H9 (cell line): ENCODE results near the gene OSBPL10. TPM values are rescaled to one million over a fixed set of nuclear protein-coding genes. Genes with fewer than 3 reads are reported as not detected.

ENCODE experiments used
- DNase-seq: peaks from one replicate; pipeline ENCODE4 v3.0.0-alpha.2; 2017
- H2AFZ ChIP-seq: one replicate; pipeline ENCODE4 v1.6.1; 2013; ENCODE audit warnings: mild to moderate bottlenecking, low read length, control low read depth, moderate library complexity
- H2AK5ac ChIP-seq: 2 replicates; pipeline ENCODE4 v1.6.1; 2013; ENCODE audit warnings: low read length, control low read depth, mixed read lengths; ENCODE audit not compliant: insufficient read length
- H2BK120ac ChIP-seq: one replicate; pipeline ENCODE4 v1.6.1; 2013; ENCODE audit warnings: low read depth, mild to moderate bottlenecking, low read length, control low read depth, inconsistent platforms; ENCODE audit not compliant: poor library complexity, severe bottlenecking
- H2BK12ac ChIP-seq: 2 replicates; pipeline ENCODE4 v1.6.1; 2013; ENCODE audit warnings: low read length, control low read depth, mixed read lengths, low read depth; ENCODE audit not compliant: insufficient read length
- H2BK15ac ChIP-seq: 2 replicates; pipeline ENCODE4 v1.6.1; 2013; ENCODE audit warnings: low read depth, low read length, control low read depth
- H2BK20ac ChIP-seq: one replicate; pipeline ENCODE4 v1.6.1; 2013; ENCODE audit warnings: low read depth, mild to moderate bottlenecking, low read length, control low read depth, inconsistent platforms; ENCODE audit not compliant: poor library complexity, severe bottlenecking
- H2BK5ac ChIP-seq: 2 replicates; pipeline ENCODE4 v1.6.1; 2013; ENCODE audit warnings: low read length, control low read depth, mixed read lengths; ENCODE audit not compliant: insufficient read length
- H3K14ac ChIP-seq: 2 replicates; pipeline ENCODE4 v1.6.1; 2013; ENCODE audit warnings: low read length, control low read depth; ENCODE audit not compliant: insufficient read depth
- H3K18ac ChIP-seq: 2 replicates; pipeline ENCODE4 v1.6.1; 2013; ENCODE audit warnings: low read depth, mild to moderate bottlenecking, mixed read lengths, low read length, control low read depth; ENCODE audit not compliant: insufficient read length
- H3K23ac ChIP-seq: 2 replicates; pipeline ENCODE4 v1.6.1; 2013; ENCODE audit warnings: low read length, control low read depth, mixed read lengths, low read depth; ENCODE audit not compliant: insufficient read length
- H3K23me2 ChIP-seq: 2 replicates; pipeline ENCODE4 v1.6.1; 2013; ENCODE audit warnings: low read depth, mild to moderate bottlenecking, mixed read lengths, low read length, control low read depth; ENCODE audit not compliant: insufficient read length, poor library complexity, severe bottlenecking
- H3K27ac ChIP-seq: 2 replicates; pipeline ENCODE4 v1.5.1; 2013; ENCODE audit warnings: low read length, control low read depth, mixed read lengths, low read depth; ENCODE audit not compliant: insufficient read length
- H3K27me3 ChIP-seq: 2 replicates; pipeline ENCODE4 v1.6.1; 2013; ENCODE audit warnings: low read length, control low read depth, inconsistent platforms; ENCODE audit not compliant: insufficient read depth
- H3K4ac ChIP-seq: 2 replicates; pipeline ENCODE4 v1.6.1; 2013; ENCODE audit warnings: low read depth, mild to moderate bottlenecking, control low read depth, inconsistent platforms, low read length, moderate library complexity
- H3K4me1 ChIP-seq: 2 replicates; pipeline ENCODE4 v1.6.1; 2013; ENCODE audit warnings: low read length, control low read depth, inconsistent platforms; ENCODE audit not compliant: insufficient read depth
- H3K4me2 ChIP-seq: 2 replicates; pipeline ENCODE4 v1.6.1; 2013; ENCODE audit warnings: low read length, control low read depth, mixed read lengths; ENCODE audit not compliant: insufficient read length, insufficient read depth
- H3K56ac ChIP-seq: 2 replicates; pipeline ENCODE4 v1.6.1; 2013; ENCODE audit warnings: low read depth, mild to moderate bottlenecking, mixed read lengths, low read length, control low read depth; ENCODE audit not compliant: insufficient read length
- H3K79me1 ChIP-seq: 2 replicates; pipeline ENCODE4 v1.6.1; 2013; ENCODE audit warnings: low read depth, mild to moderate bottlenecking, moderate library complexity, low read length, control low read depth, inconsistent platforms; ENCODE audit not compliant: insufficient read depth, poor library complexity, severe bottlenecking
- H3K79me2 ChIP-seq: 2 replicates; pipeline ENCODE4 v1.6.1; 2013; ENCODE audit warnings: low read length, control low read depth, inconsistent platforms; ENCODE audit not compliant: insufficient read depth
- H3K9ac ChIP-seq: 2 replicates; pipeline ENCODE4 v1.6.1; 2013; ENCODE audit warnings: low read length, control low read depth, mixed read lengths; ENCODE audit not compliant: insufficient read length; ENCODE audit errors: extremely low read depth
- H3K9me3 ChIP-seq: one replicate; pipeline ENCODE4 v1.6.1; 2013; ENCODE audit warnings: low read depth, low read length, inconsistent platforms; ENCODE audit not compliant: control insufficient read depth
- H3T11ph ChIP-seq: one replicate; pipeline ENCODE4 v1.6.1; 2013; ENCODE audit warnings: mild to moderate bottlenecking, low read length, control low read depth, inconsistent platforms
- H4K20me1 ChIP-seq: one replicate; pipeline ENCODE4 v1.6.1; 2013; ENCODE audit not compliant: control insufficient read depth, insufficient read length, insufficient read depth
- H4K5ac ChIP-seq: 2 replicates; pipeline ENCODE4 v1.6.1; 2013; ENCODE audit warnings: low read depth, mild to moderate bottlenecking, mixed read lengths, low read length, control low read depth; ENCODE audit not compliant: insufficient read length
- H4K8ac ChIP-seq: replicated peaks from 2 replicates; pipeline ENCODE4 v1.6.1; 2013; ENCODE audit warnings: low read length, control low read depth, mixed read lengths, low read depth; ENCODE audit not compliant: insufficient read length
- H4K91ac ChIP-seq: 2 replicates; pipeline ENCODE4 v1.6.1; 2013; ENCODE audit warnings: low read depth, mild to moderate bottlenecking, moderate library complexity, mixed read lengths, low read length, control low read depth; ENCODE audit not compliant: insufficient read length
- H3K27ac Mint-ChIP-seq, 3 experiments: 2 replicates in 2 of 3; 3 replicates in 1 of 3; pipeline ENCODE4 v1.8.0; 2020 to 2021; ENCODE audit warnings: mixed read lengths in 3 of 3, mild to moderate bottlenecking in 1 of 3, moderate library complexity in 1 of 3
- H3K27me3 Mint-ChIP-seq: 2 replicates; pipeline ENCODE4 v1.8.0; 2021; ENCODE audit warnings: low read depth, mild to moderate bottlenecking, moderate library complexity, mixed read lengths
- H3K36me3 Mint-ChIP-seq, 3 experiments: 2 replicates in 2 of 3; 3 replicates in 1 of 3; pipeline ENCODE4 v1.8.0; 2020 to 2021; ENCODE audit warnings: low read depth in 3 of 3, mixed read lengths in 3 of 3; ENCODE audit not compliant: insufficient read depth in 1 of 3
- H3K4me1 Mint-ChIP-seq, 2 experiments: 2 replicates each; pipeline ENCODE4 v1.8.0; 2020; ENCODE audit warnings: mixed read lengths in 2 of 2
- H3K4me3 Mint-ChIP-seq, 2 experiments: 2 replicates in 1 of 2; 3 replicates in 1 of 2; pipeline ENCODE4 v1.8.0; 2020 to 2021; ENCODE audit warnings: mild to moderate bottlenecking in 2 of 2, mixed read lengths in 2 of 2, moderate library complexity in 1 of 2
- H3K9me3 Mint-ChIP-seq, 2 experiments: 2 replicates in 1 of 2; 3 replicates in 1 of 2; pipeline ENCODE4 v1.8.0; 2020; ENCODE audit warnings: mild to moderate bottlenecking in 2 of 2, mixed read lengths in 2 of 2, moderate library complexity in 1 of 2
- CTCF ChIP-seq: fragments of 200-600 bp; sonication (generic); conservative IDR thresholded peaks from 3 replicates; pipeline ENCODE4 v1.8.0; 2021; ENCODE audit warnings: antibody characterized with exemption, mild to moderate bottlenecking
- WGBS: extraction: QIAGEN DNeasy Blood & Tissue Kit; methylation state at CpG from one replicate; pipeline ENCODE4 v1.1.7; 2013; ENCODE audit warnings: missing lambda C conversion rate, low lambda C conversion rate, mixed read lengths; ENCODE audit not compliant: insufficient read length; ENCODE audit errors: extremely low coverage; 5-methylcytosine and 5-hydroxymethylcytosine counted together
- total RNA-seq: library from RNA; stranded (reverse); gene quantifications from 2 replicates; pipeline ENCODE4 v1.2.1, GENCODE V29; 2021

OSBPL10 gene
- total RNA-seq, 1 experiment from 2014 or later: 42.7 TPM

DNA sequence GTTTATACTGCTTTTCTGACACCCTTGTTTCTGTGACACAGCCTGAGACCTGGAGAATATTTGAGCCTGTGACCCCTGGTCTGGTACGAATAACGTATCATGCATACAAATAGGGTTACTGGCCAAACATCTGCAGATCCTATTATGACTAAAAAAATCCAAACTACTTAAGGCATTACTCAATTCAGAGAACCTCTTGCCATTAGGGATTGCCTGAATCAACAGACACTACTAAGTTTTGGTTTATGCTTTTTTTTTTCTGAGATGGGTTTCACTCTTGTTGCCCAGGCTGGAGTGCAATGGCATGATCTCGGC is 35.4 kb downstream of the OSBPL10 start:
- no peak overlapping the region for H3K27ac ChIP-seq
- peaks cover 24% of the 10 kb centered on the region for H3K4me1 ChIP-seq
- H3K4me1 Mint-ChIP-seq: peaks cover 45 to 47% of the 10 kb centered on the region in 2 experiments

More for the DNA sequence above, 35.4 kb downstream of the OSBPL10 start:
- Histone ChIP-seq H3K56ac (no peak overlapping the region), H3K9ac (no peak overlapping the region), H4K8ac (no peak overlapping the region), H2AK5ac (no peak overlapping the region), H3K4ac (no peak overlapping the region), H3T11ph (no peak overlapping the region), H3K14ac (peak overlapping the region; percentile 67; the same call in 1 of the 2 replicates), H2BK15ac (no peak overlapping the region), H3K18ac (no peak overlapping the region), H3K79me2 (peaks cover 41% of the 10 kb centered on the region; the same call in 1 of the 2 replicates), H3K9me3 (no peaks in the 10 kb centered on the region), H2BK20ac (no peak overlapping the region), H2BK12ac (no peak overlapping the region), H4K20me1 (no peaks in the 10 kb centered on the region), H2BK120ac (no peak overlapping the region), H3K79me1 (peaks cover 3% of the 10 kb centered on the region), H3K23ac (no peak overlapping the region), H2BK5ac (no peak overlapping the region), H4K5ac (no peak overlapping the region), H4K91ac (no peak overlapping the region), H2AFZ (no peak overlapping the region), H3K4me2 (no peak overlapping the region), H3K27me3 (no peaks in the 10 kb centered on the region), H3K23me2 (no peaks in the 10 kb centered on the region)
- TF ChIP-seq CTCF: no peak
- no CpG with 5 or more reads among the region's 3 CpGs for WGBS
- no peak for DNase-seq
- Mint-ChIP-seq H3K4me3 (no peak overlapping the region), H3K27me3 (no peaks in the 10 kb centered on the region), H3K27ac (peak overlapping the region in 1 of 3 experiments; percentile 44; a peak in 1 of 7 replicates), H3K36me3 (peaks cover 7 to 9% (median 9%) of the 10 kb centered on the region in 3 experiments), H3K9me3 (peaks cover 8 to 9% of the 10 kb centered on the region in 2 experiments)
